Measurements from ENCODE around the gene KLF15.

Gene KLF15

GRCh38 chr3:126365351-126366277 is 8.4 kb upstream of the KLF15 start:
- TF ChIP-seq CTCF (conservative IDR thresholded peaks at IDR 0.05): no peak
- no peak overlapping the region for H3K27ac ChIP-seq

GRCh38 chr3:126364731-126365301 is 7.6 kb upstream of the KLF15 start:
- H3K27ac ChIP-seq: no peak overlapping the region
- TF ChIP-seq CTCF (conservative IDR thresholded peaks at IDR 0.05): no peak

- no peak for TF ChIP-seq CTCF (conservative IDR thresholded peaks at IDR 0.05)
- no peak overlapping the region for H3K27ac ChIP-seq
These were observed 7.0 kb upstream of the KLF15 start for GRCh38 chr3:126364130-126364695.

GRCh38 chr3:126361211-126361610 is 4.0 kb upstream of the KLF15 start:
- no peak for TF ChIP-seq CTCF (conservative IDR thresholded peaks at IDR 0.05)
- no peak overlapping the region for H3K27ac ChIP-seq

- TF ChIP-seq CTCF (conservative IDR thresholded peaks at IDR 0.05): no peak
These were observed 3.5 kb upstream of the KLF15 start for GRCh38 chr3:126360714-126361060.

GRCh38 chr3:126360046-126360713 is 3.0 kb upstream of the KLF15 start:
- H3K27ac ChIP-seq: no peak overlapping the region
- no peak for TF ChIP-seq CTCF (conservative IDR thresholded peaks at IDR 0.05)

More at GRCh38 chr3:126360714-126361060, 3.5 kb upstream of the KLF15 start:
- no peak overlapping the region for H3K27ac ChIP-seq

GRCh38 chr3:126358816-126359181 is 1.6 kb upstream of the KLF15 start:
- no peak for TF ChIP-seq CTCF (conservative IDR thresholded peaks at IDR 0.05)
- H3K27ac ChIP-seq: no peak overlapping the region
